Activated CD4-positive, alpha-beta T cell treated with anti-CD3 and anti-CD28 coated beads for 48 hours (primary cell): ENCODE measurements around the gene AGK.
"Not testable (repeated sequence)": the region's sequence is repeated elsewhere in the genome, so short reads cannot be mapped to it uniquely, and the experiment has no call there.

Source experiments
- DNase-seq: peaks from one replicate; pipeline ENCODE4 v3.0.0-alpha.2; 2020

Gene AGK

GRCh38 chr7:141686074-141686473 lies 134.9 kb downstream of the AGK start:
- DNase-seq = no peak

GRCh38 chr7:141686670-141687069 lies 135.5 kb downstream of the AGK start:
- DNase-seq = no peak

- no peak for DNase-seq
Observed at GRCh38 chr7:141688043-141688442, 136.8 kb downstream of the AGK start.

- DNase-seq = not testable (repeated sequence)
Observed at GRCh38 chr7:141689072-141689825, 138.0 kb downstream of the AGK start.

GRCh38 chr7:141691540-141691939 lies 140.3 kb downstream of the AGK start:
- no peak for DNase-seq

- DNase-seq = no peak
Observed at GRCh38 chr7:141691961-141692360, 140.8 kb downstream of the AGK start.

GRCh38 chr7:141693082-141693481 lies 141.9 kb downstream of the AGK start:
- DNase-seq = no peak

GRCh38 chr7:141695803-141696289 lies 144.6 kb downstream of the AGK start:
- no peak for DNase-seq

GRCh38 chr7:141696348-141696747 lies 145.1 kb downstream of the AGK start:
- no peak for DNase-seq

- no peak for DNase-seq
Observed at GRCh38 chr7:141697211-141697871, 146.1 kb downstream of the AGK start.

- DNase-seq = no peak
Observed at GRCh38 chr7:141698247-141699015, 147.2 kb downstream of the AGK start.

GRCh38 chr7:141699860-141700259 lies 148.7 kb downstream of the AGK start:
- DNase-seq = no peak

GRCh38 chr7:141700296-141700847 lies 149.2 kb downstream of the AGK start:
- no peak for DNase-seq

GRCh38 chr7:141700848-141701371 lies 149.7 kb downstream of the AGK start:
- DNase-seq = peak; percentile 9

GRCh38 chr7:141701489-141702046 lies 150.4 kb downstream of the AGK start:
- DNase-seq = peak; percentile 70

GRCh38 chr7:141702047-141702567 lies 150.9 kb downstream of the AGK start, which contains the start of gene DENND11:
Gene DENND11, minus strand, starts transcription at chr7:141702166. Its CDS starts 13 bp downstream, at chr7:141702153.
- DNase-seq = peak; percentile 46

- DNase-seq = no peak
Observed at GRCh38 chr7:141702892-141703291, 151.7 kb downstream of the AGK start.

- DNase-seq = no peak
Observed at GRCh38 chr7:141704112-141704511, 152.9 kb downstream of the AGK start.

- DNase-seq = no peak
Observed at GRCh38 chr7:141704741-141705140, 153.5 kb downstream of the AGK start.
